ENCODE results near the gene DHX8. TPM values are rescaled to one million over a fixed set of nuclear protein-coding genes. Genes with fewer than 3 reads are reported as not detected.

DHX8 gene
- total and polyA plus RNA-seq, 2 of the 8 experiments (the other 6 are each of a cell fraction or from before 2014, with no cell fraction given), result 30.5 to 59.4 TPM

DNA sequence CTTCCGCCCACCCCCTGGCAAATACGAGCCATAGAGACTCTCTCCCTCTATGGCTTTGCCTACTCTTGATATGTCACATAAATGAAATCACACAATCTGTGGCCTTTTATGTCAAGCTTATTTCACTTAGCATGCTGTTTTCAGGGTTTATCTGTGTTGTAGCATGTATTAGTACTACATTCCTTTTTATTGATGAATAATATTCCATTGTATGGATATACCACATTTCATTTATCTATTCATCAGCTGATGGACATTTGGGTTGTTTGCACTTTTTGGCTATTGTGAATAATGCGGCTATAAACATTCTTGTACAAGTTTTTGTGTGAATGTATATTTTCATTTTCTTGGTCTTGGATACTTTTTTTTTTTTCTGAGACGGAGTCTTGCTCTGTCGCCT, 37.0 kb upstream of the DHX8 start (continued):
- TF ChIP-seq, protein P1, sequence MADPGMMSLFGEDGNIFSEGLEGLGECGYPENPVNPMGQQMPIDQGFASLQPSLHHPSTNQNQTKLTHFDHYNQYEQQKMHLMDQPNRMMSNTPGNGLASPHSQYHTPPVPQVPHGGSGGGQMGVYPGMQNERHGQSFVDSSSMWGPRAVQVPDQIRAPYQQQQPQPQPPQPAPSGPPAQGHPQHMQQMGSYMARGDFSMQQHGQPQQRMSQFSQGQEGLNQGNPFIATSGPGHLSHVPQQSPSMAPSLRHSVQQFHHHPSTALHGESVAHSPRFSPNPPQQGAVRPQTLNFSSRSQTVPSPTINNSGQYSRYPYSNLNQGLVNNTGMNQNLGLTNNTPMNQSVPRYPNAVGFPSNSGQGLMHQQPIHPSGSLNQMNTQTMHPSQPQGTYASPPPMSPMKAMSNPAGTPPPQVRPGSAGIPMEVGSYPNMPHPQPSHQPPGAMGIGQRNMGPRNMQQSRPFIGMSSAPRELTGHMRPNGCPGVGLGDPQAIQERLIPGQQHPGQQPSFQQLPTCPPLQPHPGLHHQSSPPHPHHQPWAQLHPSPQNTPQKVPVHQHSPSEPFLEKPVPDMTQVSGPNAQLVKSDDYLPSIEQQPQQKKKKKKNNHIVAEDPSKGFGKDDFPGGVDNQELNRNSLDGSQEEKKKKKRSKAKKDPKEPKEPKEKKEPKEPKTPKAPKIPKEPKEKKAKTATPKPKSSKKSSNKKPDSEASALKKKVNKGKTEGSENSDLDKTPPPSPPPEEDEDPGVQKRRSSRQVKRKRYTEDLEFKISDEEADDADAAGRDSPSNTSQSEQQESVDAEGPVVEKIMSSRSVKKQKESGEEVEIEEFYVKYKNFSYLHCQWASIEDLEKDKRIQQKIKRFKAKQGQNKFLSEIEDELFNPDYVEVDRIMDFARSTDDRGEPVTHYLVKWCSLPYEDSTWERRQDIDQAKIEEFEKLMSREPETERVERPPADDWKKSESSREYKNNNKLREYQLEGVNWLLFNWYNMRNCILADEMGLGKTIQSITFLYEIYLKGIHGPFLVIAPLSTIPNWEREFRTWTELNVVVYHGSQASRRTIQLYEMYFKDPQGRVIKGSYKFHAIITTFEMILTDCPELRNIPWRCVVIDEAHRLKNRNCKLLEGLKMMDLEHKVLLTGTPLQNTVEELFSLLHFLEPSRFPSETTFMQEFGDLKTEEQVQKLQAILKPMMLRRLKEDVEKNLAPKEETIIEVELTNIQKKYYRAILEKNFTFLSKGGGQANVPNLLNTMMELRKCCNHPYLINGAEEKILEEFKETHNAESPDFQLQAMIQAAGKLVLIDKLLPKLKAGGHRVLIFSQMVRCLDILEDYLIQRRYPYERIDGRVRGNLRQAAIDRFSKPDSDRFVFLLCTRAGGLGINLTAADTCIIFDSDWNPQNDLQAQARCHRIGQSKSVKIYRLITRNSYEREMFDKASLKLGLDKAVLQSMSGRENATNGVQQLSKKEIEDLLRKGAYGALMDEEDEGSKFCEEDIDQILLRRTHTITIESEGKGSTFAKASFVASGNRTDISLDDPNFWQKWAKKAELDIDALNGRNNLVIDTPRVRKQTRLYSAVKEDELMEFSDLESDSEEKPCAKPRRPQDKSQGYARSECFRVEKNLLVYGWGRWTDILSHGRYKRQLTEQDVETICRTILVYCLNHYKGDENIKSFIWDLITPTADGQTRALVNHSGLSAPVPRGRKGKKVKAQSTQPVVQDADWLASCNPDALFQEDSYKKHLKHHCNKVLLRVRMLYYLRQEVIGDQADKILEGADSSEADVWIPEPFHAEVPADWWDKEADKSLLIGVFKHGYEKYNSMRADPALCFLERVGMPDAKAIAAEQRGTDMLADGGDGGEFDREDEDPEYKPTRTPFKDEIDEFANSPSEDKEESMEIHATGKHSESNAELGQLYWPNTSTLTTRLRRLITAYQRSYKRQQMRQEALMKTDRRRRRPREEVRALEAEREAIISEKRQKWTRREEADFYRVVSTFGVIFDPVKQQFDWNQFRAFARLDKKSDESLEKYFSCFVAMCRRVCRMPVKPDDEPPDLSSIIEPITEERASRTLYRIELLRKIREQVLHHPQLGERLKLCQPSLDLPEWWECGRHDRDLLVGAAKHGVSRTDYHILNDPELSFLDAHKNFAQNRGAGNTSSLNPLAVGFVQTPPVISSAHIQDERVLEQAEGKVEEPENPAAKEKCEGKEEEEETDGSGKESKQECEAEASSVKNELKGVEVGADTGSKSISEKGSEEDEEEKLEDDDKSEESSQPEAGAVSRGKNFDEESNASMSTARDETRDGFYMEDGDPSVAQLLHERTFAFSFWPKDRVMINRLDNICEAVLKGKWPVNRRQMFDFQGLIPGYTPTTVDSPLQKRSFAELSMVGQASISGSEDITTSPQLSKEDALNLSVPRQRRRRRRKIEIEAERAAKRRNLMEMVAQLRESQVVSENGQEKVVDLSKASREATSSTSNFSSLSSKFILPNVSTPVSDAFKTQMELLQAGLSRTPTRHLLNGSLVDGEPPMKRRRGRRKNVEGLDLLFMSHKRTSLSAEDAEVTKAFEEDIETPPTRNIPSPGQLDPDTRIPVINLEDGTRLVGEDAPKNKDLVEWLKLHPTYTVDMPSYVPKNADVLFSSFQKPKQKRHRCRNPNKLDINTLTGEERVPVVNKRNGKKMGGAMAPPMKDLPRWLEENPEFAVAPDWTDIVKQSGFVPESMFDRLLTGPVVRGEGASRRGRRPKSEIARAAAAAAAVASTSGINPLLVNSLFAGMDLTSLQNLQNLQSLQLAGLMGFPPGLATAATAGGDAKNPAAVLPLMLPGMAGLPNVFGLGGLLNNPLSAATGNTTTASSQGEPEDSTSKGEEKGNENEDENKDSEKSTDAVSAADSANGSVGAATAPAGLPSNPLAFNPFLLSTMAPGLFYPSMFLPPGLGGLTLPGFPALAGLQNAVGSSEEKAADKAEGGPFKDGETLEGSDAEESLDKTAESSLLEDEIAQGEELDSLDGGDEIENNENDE (IDR thresholded peaks at IDR 0.05; ENCODE audit: insufficient replicate concordance, low read length), result no peak
- no peak for TF ChIP-seq BRCA1 (IDR thresholded peaks at IDR 0.05; ENCODE audit: low read depth, low read length)
- TF ChIP-seq KDM4A (IDR thresholded peaks at IDR 0.05; ENCODE audit: low read depth, low read length, severe bottlenecking), result no peak
- TF ChIP-seq SIX5 (IDR thresholded peaks at IDR 0.05; ENCODE audit: low read depth, low read length), result no peak
- TF ChIP-seq SIRT6 (IDR thresholded peaks at IDR 0.05; ENCODE audit: low read length), result no peak
- no peak for TF ChIP-seq HDAC6 (IDR thresholded peaks at IDR 0.05; ENCODE audit: low read depth, low read length)
- no peak for TF ChIP-seq NANOG (IDR thresholded peaks at IDR 0.05; ENCODE audit: insufficient read depth, low read depth, low read length, poor library complexity, severe bottlenecking)
- no peak for TF ChIP-seq POLR2A (IDR thresholded peaks at IDR 0.05; ENCODE audit: control extremely low read depth in 1 of 2, low read depth in 2 of 2, low read length in 2 of 2)

Data from H1 (cell line).